ENCODE data around the gene EEFSEC.

- no peak for TF ChIP-seq POLR2A (IDR thresholded peaks at IDR 0.05; ENCODE audit: low read depth, low read length)
- no peak for TF ChIP-seq POLR2AphosphoS5 (IDR thresholded peaks at IDR 0.05; ENCODE audit: low read depth, low read length)
Observed at GRCh38 chr3:128416578-128417211, 263.4 kb downstream of the EEFSEC start.

Measured in GM12892 (cell line).